CD1c-positive myeloid dendritic cell (primary cell): ENCODE results near the gene SRPK2.
A peak's percentile ranks its signal among the peaks of the same experiment; 100 is the strongest.

Experiments used
- DNase-seq: peaks from one replicate; pipeline ENCODE4 v3.0.0-alpha.2; 2016; ENCODE audit errors: extremely low spot score

SRPK2 gene

GRCh38 chr7:105224884-105225651 lies 163.7 kb downstream of the SRPK2 start:
- DNase-seq = peak; percentile 68

- DNase-seq = no peak
Measured at GRCh38 chr7:105222953-105223352, 165.8 kb downstream of the SRPK2 start.

- DNase-seq = no peak
Measured at GRCh38 chr7:105219771-105220160, 169.0 kb downstream of the SRPK2 start.

- no peak for DNase-seq
Measured at GRCh38 chr7:105218939-105219770, 169.6 kb downstream of the SRPK2 start.

- DNase-seq = no peak
Measured at GRCh38 chr7:105218215-105218614, 170.5 kb downstream of the SRPK2 start.

GRCh38 chr7:105216786-105217185 lies 171.9 kb downstream of the SRPK2 start:
- DNase-seq = no peak

GRCh38 chr7:105215821-105216220 lies 172.9 kb downstream of the SRPK2 start:
- DNase-seq = no peak

GRCh38 chr7:105215182-105215581 lies 173.5 kb downstream of the SRPK2 start:
- no peak for DNase-seq

DNA sequence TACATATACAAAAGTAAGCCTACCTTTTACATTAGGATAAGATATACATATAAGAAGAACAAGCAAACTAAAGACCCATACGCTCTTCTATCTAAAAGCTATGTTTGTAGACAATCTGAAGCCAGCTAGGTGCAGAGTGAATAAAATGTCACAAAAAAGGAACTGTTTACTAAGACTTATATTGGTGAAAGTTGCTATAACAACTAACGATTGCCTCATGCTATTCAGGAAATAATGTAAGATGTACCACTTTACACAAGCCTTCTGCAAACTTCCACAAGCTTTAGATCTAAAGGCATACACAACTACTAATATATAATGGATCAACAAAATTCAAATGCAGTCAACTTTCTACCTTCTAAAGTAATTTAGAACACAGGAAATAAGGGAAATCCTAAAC lies 175.1 kb downstream of the SRPK2 start:
- peak; percentile 55 for DNase-seq

DNA sequence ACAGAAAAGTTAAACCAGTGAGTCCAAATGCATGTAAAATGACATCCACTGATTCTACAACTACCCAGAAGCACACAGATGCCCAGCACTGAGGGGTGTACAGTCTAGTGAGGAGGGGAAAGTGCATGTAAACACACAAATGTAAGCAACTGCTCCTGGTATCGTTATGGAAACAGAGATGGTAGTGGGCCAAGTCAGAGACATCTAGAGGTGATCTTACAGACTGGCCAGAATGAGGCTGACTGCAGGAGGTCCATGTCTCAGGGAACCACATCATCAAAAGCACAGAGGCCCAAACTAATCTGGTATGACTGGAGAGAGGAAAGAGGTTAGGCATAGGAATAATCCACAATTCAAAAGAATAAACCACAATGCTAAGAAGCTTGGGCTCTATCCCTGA lies 176.5 kb downstream of the SRPK2 start:
- DNase-seq = no peak

GRCh38 chr7:105210721-105211205 lies 178.0 kb downstream of the SRPK2 start:
- DNase-seq = no peak

DNA sequence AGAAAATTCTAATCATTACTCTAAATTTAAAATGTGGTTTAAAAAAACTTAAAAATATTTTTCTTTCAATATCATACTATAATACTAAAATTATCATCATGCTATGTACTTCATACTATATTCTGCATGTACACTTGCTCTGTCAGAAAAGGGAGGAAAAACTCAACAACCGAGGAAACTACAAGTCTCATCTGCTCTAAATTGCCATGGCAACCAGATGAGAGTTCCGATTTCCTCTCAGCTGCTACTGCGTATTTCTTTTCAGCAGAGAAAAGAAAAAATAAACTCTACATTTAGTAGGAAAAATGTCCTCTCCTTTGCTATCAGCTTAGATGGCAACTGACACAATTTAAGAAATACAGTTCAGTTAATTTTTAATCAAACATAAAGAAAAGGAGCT lies 178.9 kb downstream of the SRPK2 start:
- DNase-seq = no peak

GRCh38 chr7:105209433-105209832 lies 179.3 kb downstream of the SRPK2 start:
- no peak for DNase-seq

- DNase-seq = no peak
Measured at GRCh38 chr7:105206985-105207384, 181.7 kb downstream of the SRPK2 start.

DNA sequence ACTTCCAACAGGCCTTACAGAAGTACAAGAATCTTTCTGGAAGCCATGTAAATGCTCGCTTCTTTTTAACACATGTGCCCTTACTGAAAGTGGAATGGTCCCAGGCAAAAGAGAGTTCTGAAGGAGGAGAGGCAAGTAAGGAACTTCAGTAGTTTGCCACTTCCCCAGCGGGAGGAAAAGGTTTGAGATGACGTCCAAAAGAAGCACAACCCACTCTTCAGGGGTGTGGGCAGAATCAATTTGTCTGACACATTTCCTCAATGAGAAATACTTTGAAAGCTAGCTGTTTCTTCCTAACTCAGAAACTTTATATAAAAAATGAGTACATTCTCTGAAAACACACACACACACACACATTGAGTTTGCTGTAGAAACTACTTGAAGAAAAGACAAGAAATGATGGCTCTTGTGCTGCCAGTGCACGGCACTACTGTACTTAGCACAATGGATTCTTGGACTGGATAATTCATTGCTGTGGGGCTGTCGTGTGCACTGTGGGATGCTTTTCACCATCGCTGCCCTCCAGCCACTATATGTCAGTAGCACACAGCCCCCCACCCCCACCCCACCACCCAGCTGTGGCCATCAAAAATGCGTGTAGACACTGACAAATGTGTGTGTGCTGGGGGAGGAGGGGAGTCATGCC lies 183.0 kb downstream of the SRPK2 start:
- DNase-seq = peak; percentile 72

DNA sequence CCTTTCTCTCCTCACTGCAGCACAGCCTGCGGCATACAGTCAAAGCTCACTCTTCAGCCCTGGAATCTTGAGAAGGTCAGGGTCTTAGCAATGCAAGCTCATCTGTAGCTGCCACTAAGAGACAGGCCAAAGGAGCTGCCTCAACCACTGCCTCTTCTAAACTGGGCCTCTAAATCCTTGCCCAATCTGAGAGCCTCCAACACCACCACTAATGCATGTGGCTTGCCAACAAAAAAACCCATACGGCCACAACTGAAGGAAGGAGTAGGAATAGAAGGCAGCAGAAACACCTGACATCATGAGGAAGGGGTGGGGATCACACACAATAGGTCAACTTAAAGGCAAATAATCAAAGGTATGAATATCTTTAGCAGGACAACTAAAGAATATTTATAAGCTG lies 183.8 kb downstream of the SRPK2 start:
- no peak for DNase-seq

- DNase-seq = no peak
Measured at GRCh38 chr7:105204520-105204919, 184.2 kb downstream of the SRPK2 start.

GRCh38 chr7:105202616-105203015 lies 186.1 kb downstream of the SRPK2 start:
- no peak for DNase-seq

DNA sequence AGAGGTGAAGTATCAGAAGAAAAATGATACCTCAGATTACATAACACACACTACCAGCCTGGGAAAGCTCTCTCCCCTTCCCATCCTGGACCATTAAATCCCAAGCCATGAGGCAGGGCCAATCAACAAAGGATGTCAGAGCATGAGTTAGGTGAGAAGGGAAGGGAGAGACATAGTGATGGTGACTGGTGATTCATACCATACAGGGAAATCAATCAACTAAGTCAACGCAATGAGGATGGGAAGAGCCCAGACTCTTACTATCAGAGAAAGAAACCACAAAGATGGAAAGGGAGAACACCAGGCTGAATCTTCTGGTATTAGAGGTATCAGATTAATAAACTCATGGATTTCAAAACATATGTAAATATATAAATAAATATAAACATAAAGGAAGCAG lies 189.3 kb downstream of the SRPK2 start:
- DNase-seq = no peak

- no peak for DNase-seq
Measured at GRCh38 chr7:105198223-105198622, 190.5 kb downstream of the SRPK2 start.

DNA sequence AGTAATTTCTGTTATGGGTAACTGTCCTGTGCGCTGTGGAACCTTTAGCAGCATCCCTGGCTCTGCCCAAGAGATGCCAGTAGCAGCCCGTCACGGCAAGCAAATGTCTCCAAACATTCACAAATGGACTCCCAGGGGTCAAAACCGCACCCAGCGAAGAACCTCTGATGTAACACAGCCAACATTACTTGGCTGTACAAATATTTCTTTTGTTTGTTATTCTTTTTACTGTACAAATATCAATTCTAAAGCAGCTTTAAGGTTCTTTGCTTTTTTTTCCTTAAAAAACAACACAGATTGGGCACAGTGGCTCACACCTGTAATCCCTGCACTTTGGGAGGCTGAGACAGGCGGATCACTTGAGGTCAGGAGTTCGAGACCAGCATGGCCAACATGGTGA lies 192.2 kb downstream of the SRPK2 start:
- DNase-seq = no peak

DNA sequence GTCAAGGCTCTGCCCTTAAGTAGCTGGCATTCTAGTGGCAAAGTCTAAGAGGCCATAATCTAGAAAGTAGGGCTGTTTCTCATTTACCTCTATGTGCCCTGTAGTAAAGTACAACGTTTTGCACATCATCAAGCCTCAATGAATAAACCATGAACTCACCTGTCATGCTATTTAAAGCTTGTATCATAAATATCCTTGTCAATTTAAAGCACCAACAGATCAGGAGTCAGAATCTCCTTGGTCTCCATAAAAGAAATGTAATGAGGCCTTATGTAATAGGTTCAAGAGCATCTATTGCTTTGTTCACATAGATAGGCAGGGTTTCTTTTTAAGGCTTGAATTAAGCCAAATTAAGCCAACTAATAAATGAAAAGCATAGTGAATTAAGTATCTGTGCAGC lies 192.8 kb downstream of the SRPK2 start:
- DNase-seq = no peak
